GM19372 (cell line): Measurements from ENCODE around the gene PRKCH.
"Not testable (repeated sequence)": the region's sequence is repeated elsewhere in the genome, so short reads cannot be mapped to it uniquely, and the experiment has no call there.

Experiments used
- ATAC-seq: cut with Tn5 transposase; IDR thresholded peaks from one replicate; pipeline ENCODE4 v1.9.1; 2021; ENCODE audit warnings: mild to moderate bottlenecking, low read depth, moderate library complexity; ENCODE audit not compliant: unreplicated experiment

The PRKCH gene

DNA sequence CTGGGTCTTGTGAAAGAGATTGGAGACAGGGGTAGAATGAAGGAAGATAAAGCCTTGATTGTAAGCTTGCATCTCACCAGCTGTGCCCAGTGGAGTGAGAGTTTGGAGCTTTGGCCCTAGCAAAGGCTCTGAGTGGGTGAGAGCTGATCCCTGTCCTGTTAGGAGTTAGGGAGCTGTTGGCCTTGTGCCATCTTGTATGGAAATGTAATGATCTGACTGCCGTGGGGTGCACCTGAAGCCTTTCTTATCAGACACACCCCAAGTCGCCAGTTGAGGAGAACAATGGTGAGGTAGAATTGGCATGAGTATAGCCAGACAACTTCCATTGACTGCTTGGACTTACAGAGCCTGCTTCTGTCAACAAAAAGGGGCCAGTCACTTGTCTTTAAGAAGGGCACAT, 130.1 kb downstream of the PRKCH start:
- no peak for ATAC-seq

GRCh38 chr14:61451891-61452400, 130.6 kb downstream of the PRKCH start:
- ATAC-seq = no peak

GRCh38 chr14:61452452-61452851, 131.1 kb downstream of the PRKCH start:
- no peak for ATAC-seq

- no peak for ATAC-seq
Observed at GRCh38 chr14:61453103-61453767, 131.9 kb downstream of the PRKCH start.

- ATAC-seq = no peak
Observed at GRCh38 chr14:61454545-61454944, 133.2 kb downstream of the PRKCH start.

DNA sequence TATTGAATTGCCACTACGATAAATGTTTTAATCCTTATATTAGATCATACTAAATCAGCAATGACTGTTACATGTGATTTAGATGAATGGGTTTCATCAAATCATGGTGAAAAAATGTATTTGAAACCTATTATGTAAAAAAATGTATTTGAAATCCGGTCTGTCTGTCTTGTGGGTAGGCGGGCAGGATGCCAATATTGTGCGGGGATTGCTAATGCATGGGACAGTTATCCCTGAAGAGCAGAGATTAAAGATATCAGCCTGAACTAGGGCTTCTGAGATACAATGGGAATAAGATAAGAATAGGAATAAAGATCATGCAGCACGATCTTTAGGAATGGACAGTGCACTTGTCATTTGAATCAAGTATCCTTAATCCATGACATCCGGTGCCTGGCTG, 134.0 kb downstream of the PRKCH start:
- ATAC-seq = no peak

DNA sequence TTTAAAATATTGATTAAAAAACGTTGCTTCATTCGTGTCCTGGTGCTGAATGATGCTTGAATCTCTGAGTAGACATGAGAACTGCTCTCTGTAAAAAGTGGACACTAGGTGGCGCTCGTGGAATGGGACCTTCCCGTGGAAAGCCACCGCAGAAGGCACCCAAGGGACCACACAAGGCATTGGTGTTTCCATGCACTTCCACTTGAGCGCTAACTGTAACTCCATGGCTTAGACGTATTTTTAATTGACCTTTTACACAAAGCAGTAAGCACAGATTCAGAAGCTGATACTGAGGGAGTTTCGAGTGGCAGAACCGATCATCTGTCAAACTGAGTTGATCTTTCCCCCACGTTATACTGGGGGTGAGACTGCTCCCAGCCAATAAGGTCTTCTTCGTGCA, 135.3 kb downstream of the PRKCH start:
- ATAC-seq = peak; percentile 62

GRCh38 chr14:61458766-61459165, 137.4 kb downstream of the PRKCH start:
- ATAC-seq = no peak

- no peak for ATAC-seq
Observed at GRCh38 chr14:61459229-61459628, 137.8 kb downstream of the PRKCH start.

DNA sequence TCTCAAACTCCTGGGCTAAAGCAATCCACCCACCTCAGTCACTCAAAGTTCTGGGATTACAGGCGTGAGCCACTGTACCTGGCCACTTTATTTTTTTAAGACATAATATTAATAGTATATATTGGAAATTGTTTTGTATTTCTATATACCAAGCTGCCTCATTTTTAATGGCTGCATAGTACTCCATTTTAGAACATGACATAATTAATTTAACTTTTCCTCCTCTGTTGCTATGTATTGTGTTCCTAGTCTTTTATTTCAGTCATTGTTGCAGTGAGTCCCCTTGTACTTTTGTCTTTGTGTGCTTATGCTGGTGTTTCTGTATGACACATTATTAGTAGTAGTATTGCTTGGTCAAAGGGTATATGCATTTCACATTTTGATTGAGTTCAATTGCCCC, 138.7 kb downstream of the PRKCH start:
- no peak for ATAC-seq

GRCh38 chr14:61460718-61461611, 139.6 kb downstream of the PRKCH start:
- no peak for ATAC-seq

DNA sequence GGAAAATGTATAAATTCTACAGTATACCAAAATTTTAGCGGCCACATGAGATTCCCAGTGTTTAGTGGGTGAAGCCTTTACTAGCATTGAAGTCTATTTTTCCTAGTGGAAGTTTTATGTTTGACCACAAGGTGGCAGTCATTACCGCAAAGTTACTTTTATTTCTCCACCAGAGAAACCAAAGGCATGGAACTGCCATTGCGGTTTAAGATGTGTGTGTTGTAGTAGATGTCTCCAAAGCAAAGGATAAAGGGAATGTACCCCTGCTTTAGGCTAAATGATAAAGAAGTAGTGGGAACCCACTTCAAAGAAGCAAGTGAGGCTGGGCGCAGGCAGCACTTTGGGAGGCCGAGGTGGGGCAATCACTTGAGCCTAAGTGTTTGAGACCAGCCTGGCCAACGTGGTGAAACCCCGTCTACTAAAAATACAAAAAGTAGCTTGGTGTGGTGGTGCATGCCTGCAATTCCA, 140.5 kb downstream of the PRKCH start:
- ATAC-seq = no peak

GRCh38 chr14:61462566-61463193, 141.3 kb downstream of the PRKCH start:
- ATAC-seq = no peak

- no peak for ATAC-seq
Observed at GRCh38 chr14:61463664-61464285, 142.4 kb downstream of the PRKCH start.

DNA sequence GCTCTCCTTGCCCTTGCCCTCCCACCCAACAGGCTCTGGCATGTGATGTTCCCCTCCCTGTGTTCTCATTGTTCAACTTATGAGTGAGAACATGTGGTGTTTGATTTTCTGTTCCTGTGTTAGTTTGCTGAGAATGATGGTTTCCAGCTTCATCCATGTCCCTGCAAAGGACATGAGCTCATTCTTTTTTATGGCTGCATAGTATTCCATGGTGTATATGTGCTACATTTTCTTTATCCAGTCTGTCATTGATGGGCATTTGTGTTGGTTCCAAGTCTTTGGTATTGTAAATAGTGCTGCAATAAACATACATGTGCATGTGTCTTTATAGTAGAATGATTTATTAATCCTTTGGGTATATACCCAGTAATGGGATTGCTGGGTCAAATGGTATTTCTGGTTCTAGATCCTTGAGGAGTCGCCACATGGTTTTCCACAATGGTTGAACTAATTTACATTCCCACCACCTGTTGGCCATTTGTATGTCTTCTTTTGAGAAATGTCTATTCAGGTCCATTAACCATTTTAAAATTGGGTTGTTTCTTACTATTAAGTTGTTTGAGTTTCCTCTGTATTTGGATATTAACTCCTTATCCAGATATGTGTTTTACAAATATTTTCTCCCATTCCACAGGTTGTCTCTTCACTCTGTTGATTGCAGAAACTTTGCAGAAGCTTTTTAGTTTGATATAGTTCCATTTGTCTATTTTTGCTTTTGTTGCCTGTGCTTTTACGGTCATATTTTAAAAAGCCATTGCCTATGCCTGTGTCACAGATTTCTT, 143.4 kb downstream of the PRKCH start:
- not testable (repeated sequence) for ATAC-seq

- no peak for ATAC-seq
Observed at GRCh38 chr14:61466249-61466904, 145.0 kb downstream of the PRKCH start.

GRCh38 chr14:61466905-61467280, 145.5 kb downstream of the PRKCH start:
- no peak for ATAC-seq

- no peak for ATAC-seq
Observed at GRCh38 chr14:61467296-61467695, 145.9 kb downstream of the PRKCH start.

DNA sequence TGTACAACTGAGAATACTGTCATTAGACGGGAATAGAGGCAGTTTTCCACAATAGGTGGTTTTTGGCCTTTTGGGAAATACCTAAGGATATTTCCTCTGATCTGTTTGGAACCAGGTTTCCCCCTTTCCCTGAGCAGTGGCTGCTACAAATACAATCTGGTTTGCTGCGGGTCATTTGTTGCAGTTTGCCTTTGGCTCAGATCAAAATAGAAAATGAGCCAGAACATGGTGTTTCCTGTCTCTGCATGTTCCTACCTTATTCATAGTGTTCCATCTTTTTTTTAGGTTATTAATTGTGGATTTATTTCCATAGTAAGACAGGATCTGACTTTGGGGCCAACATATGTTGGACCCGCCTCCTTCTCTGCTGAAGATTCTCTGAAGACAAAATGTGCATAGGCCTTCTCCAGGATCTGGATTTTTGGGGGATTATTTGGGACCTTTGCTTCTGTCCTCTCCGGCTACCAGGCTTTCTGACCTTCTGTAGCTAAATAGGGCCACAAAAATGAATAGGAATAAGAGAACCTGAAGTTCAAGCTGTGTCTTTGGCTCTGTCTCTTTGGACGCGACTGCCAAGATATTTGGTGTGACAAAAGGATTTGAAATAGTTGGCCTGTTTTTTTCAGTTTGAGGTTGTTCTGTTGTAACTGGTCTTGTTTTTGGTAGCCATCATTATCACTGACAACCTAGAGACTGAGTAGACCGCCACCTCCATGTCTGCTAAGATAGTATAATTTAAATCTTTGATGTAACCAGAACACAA, 146.9 kb downstream of the PRKCH start:
- ATAC-seq = no peak
